HepG2 (cell line): Measurements from ENCODE around the gene SEMA3F. TPM values are rescaled to one million over a fixed set of nuclear protein-coding genes. Genes with fewer than 3 reads are reported as not detected.

ENCODE experiments used
- HCFC1 ChIP-seq: fragments of 150-350 bp; IDR thresholded peaks from 2 replicates; pipeline ENCODE4 v1.6.1; 2014; ENCODE audit warnings: low read depth, low read length
- HDAC2 ChIP-seq: sonication (generic); formaldehyde crosslinking; IDR thresholded peaks from 2 replicates; pipeline ENCODE4 v1.4.0; 2020; ENCODE audit warnings: missing genetic modification reagents
- MEIS2 ChIP-seq: sonication (generic); formaldehyde crosslinking; IDR thresholded peaks from 2 replicates; pipeline ENCODE4 v1.9.0; 2021; ENCODE audit warnings: mild to moderate bottlenecking, missing genetic modification reagents
- MYC ChIP-seq: sonication (generic); formaldehyde crosslinking; IDR thresholded peaks from 2 replicates; pipeline ENCODE4 v1.9.0; 2021; ENCODE audit warnings: missing genetic modification reagents, borderline replicate concordance
- PITX1 ChIP-seq: sonication (generic); formaldehyde crosslinking; IDR thresholded peaks from 2 replicates; pipeline ENCODE4 v1.5.1; 2020; ENCODE audit warnings: mild to moderate bottlenecking, missing genetic modification reagents
- PTBP1 ChIP-seq: fragments of 200-400 bp; formaldehyde crosslinking; IDR thresholded peaks from 2 replicates; pipeline ENCODE4 v1.6.1; 2018; ENCODE audit warnings: low read length, low read depth; ENCODE audit not compliant: poor library complexity, severe bottlenecking
- REPIN1 ChIP-seq: sonication (generic); formaldehyde crosslinking; IDR thresholded peaks from 2 replicates; pipeline ENCODE4 v1.8.0; 2022; ENCODE audit warnings: missing genetic modification reagents, low read depth, mild to moderate bottlenecking, borderline replicate concordance
- SMYD3 ChIP-seq: sonication (generic); formaldehyde crosslinking; IDR thresholded peaks from 2 replicates; pipeline ENCODE4 v1.8.1; 2023; ENCODE audit warnings: mild to moderate bottlenecking, missing genetic modification reagents
- TBX2 ChIP-seq: sonication (generic); formaldehyde crosslinking; IDR thresholded peaks from 2 replicates; pipeline ENCODE4 v1.5.0; 2020; ENCODE audit warnings: missing genetic modification reagents, mild to moderate bottlenecking, borderline replicate concordance
- TFDP2 ChIP-seq: sonication (generic); formaldehyde crosslinking; IDR thresholded peaks from 2 replicates; pipeline ENCODE4 v1.4.0; 2020; ENCODE audit warnings: missing genetic modification reagents
- TRAFD1 ChIP-seq: sonication (generic); formaldehyde crosslinking; IDR thresholded peaks from 2 replicates; pipeline ENCODE4 v1.5.1; 2020; ENCODE audit warnings: missing genetic modification reagents, mild to moderate bottlenecking, borderline replicate concordance
- TRIM24 ChIP-seq: sonication (generic); formaldehyde crosslinking; IDR thresholded peaks from 2 replicates; pipeline ENCODE4 v1.8.0; 2022; ENCODE audit warnings: mild to moderate bottlenecking, missing genetic modification reagents
- YEATS4 ChIP-seq: sonication (generic); formaldehyde crosslinking; IDR thresholded peaks from 2 replicates; pipeline ENCODE4 v1.4.0; 2020; ENCODE audit warnings: missing genetic modification reagents, borderline replicate concordance
- ZEB1 ChIP-seq: IDR thresholded peaks from 2 replicates; pipeline ENCODE4 v1.6.1; 2012; ENCODE audit warnings: mild to moderate bottlenecking, low read depth, inconsistent platforms; ENCODE audit not compliant: insufficient replicate concordance
- ZFP36L2 ChIP-seq: sonication (generic); formaldehyde crosslinking; IDR thresholded peaks from 2 replicates; pipeline ENCODE4 v1.4.0; 2020; ENCODE audit warnings: missing genetic modification reagents
- ZNF234 ChIP-seq: sonication (generic); formaldehyde crosslinking; conservative IDR thresholded peaks from 2 replicates; pipeline ENCODE4 v1.5.1; 2020; ENCODE audit warnings: mild to moderate bottlenecking, missing genetic modification reagents
- ZNF329 ChIP-seq: sonication (generic); formaldehyde crosslinking; IDR thresholded peaks from 2 replicates; pipeline ENCODE4 v1.9.0; 2021; ENCODE audit warnings: low read depth, mild to moderate bottlenecking, missing genetic modification reagents
- ZNF724P ChIP-seq: sonication (generic); formaldehyde crosslinking; IDR thresholded peaks from 2 replicates; pipeline ENCODE4 v1.8.0; 2022; ENCODE audit warnings: missing genetic modification reagents, borderline replicate concordance
- polyA plus RNA-seq, 8 experiments: library from polyadenylated mRNA; depleted of rRNA in 3 of 8; stranded (reverse) in 7 of 8; unstranded in 1 of 8; fragments of >200 nt; fragmentation: Illumina TruSeq in 4 of 8; extraction: Trizol in 4 of 8; gene quantifications; 2 replicates each; pipeline versions ENCODE4 v1.2.1 to v1.2.3, GENCODE V29; 2011 to 2016; ENCODE audit warnings: low read depth in 4 of 8, missing spikeins in 1 of 8, mixed read lengths in 1 of 8; ENCODE audit not compliant: insufficient read depth in 1 of 8
- total RNA-seq, 5 experiments: library from RNA; depleted of rRNA; stranded (reverse); fragments of >200 nt; fragmentation: Illumina TruSeq; extraction: Trizol; gene quantifications; 2 replicates each; pipeline ENCODE4 v1.2.3, GENCODE V29; 2016; ENCODE audit warnings: low read depth in 1 of 5
- TF ChIP-seq, protein P1 (sequence below): sonication (generic); formaldehyde crosslinking; IDR thresholded peaks from 2 replicates; pipeline ENCODE4 v1.4.0; 2020; ENCODE audit warnings: mild to moderate bottlenecking, missing genetic modification reagents
- TF ChIP-seq, protein P2 (sequence below): sonication (generic); formaldehyde crosslinking; IDR thresholded peaks from 2 replicates; pipeline ENCODE4 v1.9.0; 2022; ENCODE audit warnings: missing genetic modification reagents, mild to moderate bottlenecking, borderline replicate concordance
- TF ChIP-seq, protein P3 (sequence below): sonication (generic); formaldehyde crosslinking; IDR thresholded peaks from 2 replicates; pipeline ENCODE4 v1.5.0; 2020; ENCODE audit warnings: mild to moderate bottlenecking, missing genetic modification reagents

The SEMA3F gene
- total and polyA plus RNA-seq, 2 of the 13 experiments (the other 11 are each of a cell fraction or from before 2014, with no cell fraction given): 7.6 to 17.2 TPM

DNA sequence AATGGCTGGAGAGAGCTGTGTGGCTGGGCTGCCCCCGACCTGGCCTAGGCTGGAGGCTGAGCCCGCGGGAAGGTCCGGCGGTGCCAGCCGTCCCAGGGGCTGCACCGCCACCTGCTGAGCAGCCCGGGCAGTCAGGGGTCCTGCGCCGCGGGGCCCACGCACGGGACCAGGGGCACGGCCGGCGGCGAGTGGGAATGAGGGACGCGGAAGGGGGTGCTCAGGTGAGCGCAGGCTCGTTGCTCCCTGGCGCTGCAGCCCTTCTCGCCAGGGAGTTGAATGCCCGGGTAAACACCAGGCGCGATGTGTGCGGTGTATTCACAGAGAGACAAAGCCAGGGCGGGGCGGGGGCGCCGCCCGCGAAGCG lies 666 bp upstream of the SEMA3F start (continued):
- TF ChIP-seq, protein P1, sequence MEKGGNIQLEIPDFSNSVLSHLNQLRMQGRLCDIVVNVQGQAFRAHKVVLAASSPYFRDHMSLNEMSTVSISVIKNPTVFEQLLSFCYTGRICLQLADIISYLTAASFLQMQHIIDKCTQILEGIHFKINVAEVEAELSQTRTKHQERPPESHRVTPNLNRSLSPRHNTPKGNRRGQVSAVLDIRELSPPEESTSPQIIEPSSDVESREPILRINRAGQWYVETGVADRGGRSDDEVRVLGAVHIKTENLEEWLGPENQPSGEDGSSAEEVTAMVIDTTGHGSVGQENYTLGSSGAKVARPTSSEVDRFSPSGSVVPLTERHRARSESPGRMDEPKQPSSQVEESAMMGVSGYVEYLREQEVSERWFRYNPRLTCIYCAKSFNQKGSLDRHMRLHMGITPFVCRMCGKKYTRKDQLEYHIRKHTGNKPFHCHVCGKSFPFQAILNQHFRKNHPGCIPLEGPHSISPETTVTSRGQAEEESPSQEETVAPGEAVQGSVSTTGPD (CRISPR knock-in tag): no peak
- TF ChIP-seq PITX1 (CRISPR knock-in tag) (no peak), TFDP2 (CRISPR knock-in tag) (0 out of 2 replicates have a peak, but pooled peaks have one; percentile 6), YEATS4 (CRISPR knock-in tag) (0 out of 2 replicates have a peak, but pooled peaks have one; percentile 33), TRAFD1 (CRISPR knock-in tag) (no peak), SMYD3 (CRISPR knock-in tag) (no peak), MYC (CRISPR knock-in tag) (0 out of 2 replicates have a peak, but pooled peaks have one; percentile 30), MEIS2 (CRISPR knock-in tag) (no peak), ZNF724P (no peak), ZEB1 (peak; percentile 28), TRIM24 (no peak), HDAC2 (CRISPR knock-in tag) (no peak), ZNF234 (no peak), TBX2 (CRISPR knock-in tag) (no peak), ZNF329 (CRISPR knock-in tag) (no peak), REPIN1 (CRISPR knock-in tag) (no peak), PTBP1 (no peak), HCFC1 (no peak), ZFP36L2 (CRISPR knock-in tag) (no peak)
- TF ChIP-seq, protein P2, sequence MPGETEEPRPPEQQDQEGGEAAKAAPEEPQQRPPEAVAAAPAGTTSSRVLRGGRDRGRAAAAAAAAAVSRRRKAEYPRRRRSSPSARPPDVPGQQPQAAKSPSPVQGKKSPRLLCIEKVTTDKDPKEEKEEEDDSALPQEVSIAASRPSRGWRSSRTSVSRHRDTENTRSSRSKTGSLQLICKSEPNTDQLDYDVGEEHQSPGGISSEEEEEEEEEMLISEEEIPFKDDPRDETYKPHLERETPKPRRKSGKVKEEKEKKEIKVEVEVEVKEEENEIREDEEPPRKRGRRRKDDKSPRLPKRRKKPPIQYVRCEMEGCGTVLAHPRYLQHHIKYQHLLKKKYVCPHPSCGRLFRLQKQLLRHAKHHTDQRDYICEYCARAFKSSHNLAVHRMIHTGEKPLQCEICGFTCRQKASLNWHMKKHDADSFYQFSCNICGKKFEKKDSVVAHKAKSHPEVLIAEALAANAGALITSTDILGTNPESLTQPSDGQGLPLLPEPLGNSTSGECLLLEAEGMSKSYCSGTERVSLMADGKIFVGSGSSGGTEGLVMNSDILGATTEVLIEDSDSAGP (CRISPR knock-in tag): peak; percentile 59; the same call in 1 of the 2 replicates
- TF ChIP-seq, protein P3, sequence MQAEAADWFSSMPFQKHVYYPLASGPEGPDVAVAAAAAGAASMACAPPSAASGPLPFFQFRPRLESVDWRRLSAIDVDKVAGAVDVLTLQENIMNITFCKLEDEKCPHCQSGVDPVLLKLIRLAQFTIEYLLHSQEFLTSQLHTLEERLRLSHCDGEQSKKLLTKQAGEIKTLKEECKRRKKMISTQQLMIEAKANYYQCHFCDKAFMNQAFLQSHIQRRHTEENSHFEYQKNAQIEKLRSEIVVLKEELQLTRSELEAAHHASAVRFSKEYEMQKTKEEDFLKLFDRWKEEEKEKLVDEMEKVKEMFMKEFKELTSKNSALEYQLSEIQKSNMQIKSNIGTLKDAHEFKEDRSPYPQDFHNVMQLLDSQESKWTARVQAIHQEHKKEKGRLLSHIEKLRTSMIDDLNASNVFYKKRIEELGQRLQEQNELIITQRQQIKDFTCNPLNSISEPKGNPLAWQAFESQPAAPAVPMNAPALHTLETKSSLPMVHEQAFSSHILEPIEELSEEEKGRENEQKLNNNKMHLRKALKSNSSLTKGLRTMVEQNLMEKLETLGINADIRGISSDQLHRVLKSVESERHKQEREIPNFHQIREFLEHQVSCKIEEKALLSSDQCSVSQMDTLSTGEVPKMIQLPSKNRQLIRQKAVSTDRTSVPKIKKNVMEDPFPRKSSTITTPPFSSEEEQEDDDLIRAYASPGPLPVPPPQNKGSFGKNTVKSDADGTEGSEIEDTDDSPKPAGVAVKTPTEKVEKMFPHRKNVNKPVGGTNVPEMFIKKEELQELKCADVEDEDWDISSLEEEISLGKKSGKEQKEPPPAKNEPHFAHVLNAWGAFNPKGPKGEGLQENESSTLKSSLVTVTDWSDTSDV: no peak
